Loucy (cell line): ENCODE results near the gene CEP295NL.

Source experiments
- H2AFZ ChIP-seq: fragments of 200-600 bp; sonication (generic); 2 replicates; pipeline ENCODE4 v1.6.0; 2016; ENCODE audit warnings: antibody characterized with exemption, mild to moderate bottlenecking, low read length, moderate library complexity
- H3F3A ChIP-seq: fragments of 200-600 bp; 2 replicates; pipeline ENCODE4 v1.6.0; 2016; ENCODE audit warnings: antibody characterized with exemption, low read depth, mild to moderate bottlenecking
- H3K27me3 ChIP-seq: fragments of 200-600 bp; sonication (generic); 2 replicates; pipeline ENCODE4 v1.6.1; 2014; ENCODE audit warnings: low read length, mild to moderate bottlenecking; ENCODE audit not compliant: insufficient read depth, poor library complexity, severe bottlenecking
- H3K36me3 ChIP-seq: fragments of 200-600 bp; sonication (generic); 2 replicates; pipeline ENCODE4 v1.6.1; 2016; ENCODE audit warnings: low read length; ENCODE audit not compliant: insufficient read depth
- H3K4me1 ChIP-seq: fragments of 200-600 bp; sonication (generic); 2 replicates; pipeline ENCODE4 v1.5.1; 2014; ENCODE audit warnings: low read length, mild to moderate bottlenecking; ENCODE audit not compliant: insufficient read depth, poor library complexity, severe bottlenecking
- H3K4me2 ChIP-seq: fragments of 200-600 bp; sonication (generic); 2 replicates; pipeline ENCODE4 v1.6.0; 2014; ENCODE audit warnings: antibody characterized with exemption, low read length, low read depth, mild to moderate bottlenecking; ENCODE audit not compliant: poor library complexity, severe bottlenecking
- H3K4me3 ChIP-seq: fragments of 200-600 bp; sonication (generic); 2 replicates; pipeline ENCODE4 v1.5.1; 2014; ENCODE audit warnings: low read length, mild to moderate bottlenecking, mixed read lengths; ENCODE audit not compliant: poor library complexity, severe bottlenecking
- H3K79me2 ChIP-seq: fragments of 200-600 bp; sonication (generic); 2 replicates; pipeline ENCODE4 v1.6.1; 2014; ENCODE audit warnings: low read length; ENCODE audit not compliant: insufficient read depth
- H3K9ac ChIP-seq: fragments of 200-600 bp; sonication (generic); 2 replicates; pipeline ENCODE4 v1.6.0; 2014; ENCODE audit warnings: mild to moderate bottlenecking, low read depth, low read length, moderate library complexity; ENCODE audit not compliant: poor library complexity, severe bottlenecking
- H3K9me2 ChIP-seq: fragments of 200-600 bp; sonication (generic); replicated peaks from 2 replicates; pipeline ENCODE4 v1.6.1; 2016; ENCODE audit warnings: low read depth, low read length, mixed read lengths
- H3K9me3 ChIP-seq: fragments of 200-600 bp; sonication (generic); 2 replicates; pipeline ENCODE4 v1.6.1; 2014; ENCODE audit warnings: mild to moderate bottlenecking, antibody characterized with exemption, low read length, low read depth; ENCODE audit not compliant: insufficient read depth
- H4K20me1 ChIP-seq: fragments of 200-600 bp; sonication (generic); 2 replicates; pipeline ENCODE4 v1.6.0; 2014; ENCODE audit warnings: antibody characterized with exemption, low read length, mild to moderate bottlenecking; ENCODE audit not compliant: insufficient read depth, poor library complexity, severe bottlenecking
- EZH2phosphoT487 ChIP-seq: fragments of 200-600 bp; IDR thresholded peaks from 2 replicates; pipeline ENCODE4 v1.6.1; 2018; ENCODE audit warnings: antibody characterized with exemption, mild to moderate bottlenecking, moderate library complexity, borderline replicate concordance
- TF ChIP-seq, protein P1 (sequence below): fragments of 200-600 bp; sonication (generic); conservative IDR thresholded peaks from 2 replicates; pipeline ENCODE4 v1.5.1; 2014; ENCODE audit warnings: mild to moderate bottlenecking, antibody characterized with exemption, low read length

Gene CEP295NL

DNA sequence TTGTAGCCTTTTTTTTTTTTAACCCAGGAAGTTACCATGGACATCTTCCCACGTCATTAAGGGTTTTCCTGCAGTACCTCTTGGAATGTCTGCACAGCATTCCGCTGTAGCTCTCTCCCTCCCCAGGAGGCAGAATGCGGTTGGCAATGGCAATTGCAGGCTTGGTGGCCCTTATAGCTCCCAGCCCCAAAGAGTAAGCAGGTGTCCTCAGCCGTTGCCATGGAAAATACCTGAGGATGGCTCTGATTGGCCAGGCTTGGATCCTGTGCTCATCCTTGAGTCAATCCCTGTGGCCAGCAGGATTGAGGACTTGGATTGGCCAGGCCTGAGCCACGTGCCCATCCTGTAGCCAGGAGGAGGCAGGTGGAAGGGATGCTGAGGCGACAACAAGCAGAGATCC is 37.7 kb upstream of the CEP295NL start:
- no peak for TF ChIP-seq EZH2phosphoT487
- Histone ChIP-seq H3K9me3 (no peaks in the 10 kb centered on the region), H3F3A (no peaks in the 10 kb centered on the region)

DNA sequence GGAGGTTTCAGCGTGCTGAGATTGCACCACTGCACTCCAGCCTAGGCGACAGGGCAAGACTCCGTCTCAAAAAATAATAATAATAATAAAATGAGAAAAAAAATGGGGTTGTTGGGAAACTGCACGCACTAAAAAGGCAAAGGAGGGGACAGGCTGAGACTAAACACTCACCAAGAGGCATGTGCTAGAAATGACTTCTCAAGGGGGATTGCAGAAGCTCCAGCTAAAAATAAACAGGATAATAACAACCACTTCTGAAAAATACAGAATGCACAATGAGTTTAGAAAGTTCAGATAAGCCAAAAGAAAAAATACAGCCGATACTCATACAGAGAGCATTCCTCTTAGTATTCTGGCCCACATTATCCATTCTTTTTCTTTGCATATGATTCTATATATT is 37.3 kb upstream of the CEP295NL start:
- no peak for TF ChIP-seq EZH2phosphoT487
- TF ChIP-seq, protein P1, sequence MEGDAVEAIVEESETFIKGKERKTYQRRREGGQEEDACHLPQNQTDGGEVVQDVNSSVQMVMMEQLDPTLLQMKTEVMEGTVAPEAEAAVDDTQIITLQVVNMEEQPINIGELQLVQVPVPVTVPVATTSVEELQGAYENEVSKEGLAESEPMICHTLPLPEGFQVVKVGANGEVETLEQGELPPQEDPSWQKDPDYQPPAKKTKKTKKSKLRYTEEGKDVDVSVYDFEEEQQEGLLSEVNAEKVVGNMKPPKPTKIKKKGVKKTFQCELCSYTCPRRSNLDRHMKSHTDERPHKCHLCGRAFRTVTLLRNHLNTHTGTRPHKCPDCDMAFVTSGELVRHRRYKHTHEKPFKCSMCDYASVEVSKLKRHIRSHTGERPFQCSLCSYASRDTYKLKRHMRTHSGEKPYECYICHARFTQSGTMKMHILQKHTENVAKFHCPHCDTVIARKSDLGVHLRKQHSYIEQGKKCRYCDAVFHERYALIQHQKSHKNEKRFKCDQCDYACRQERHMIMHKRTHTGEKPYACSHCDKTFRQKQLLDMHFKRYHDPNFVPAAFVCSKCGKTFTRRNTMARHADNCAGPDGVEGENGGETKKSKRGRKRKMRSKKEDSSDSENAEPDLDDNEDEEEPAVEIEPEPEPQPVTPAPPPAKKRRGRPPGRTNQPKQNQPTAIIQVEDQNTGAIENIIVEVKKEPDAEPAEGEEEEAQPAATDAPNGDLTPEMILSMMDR, result no peak
- no peak overlapping the region for H3K9ac ChIP-seq
- H2AFZ ChIP-seq, result no peak overlapping the region
- H3K9me3 ChIP-seq, result no peaks in the 10 kb centered on the region
- H3K4me1 ChIP-seq, result no peaks in the 10 kb centered on the region
- H3K4me3 ChIP-seq, result no peak overlapping the region
- no peak overlapping the region for H3K4me2 ChIP-seq
- H3K36me3 ChIP-seq, result no peaks in the 10 kb centered on the region
- no peaks in the 10 kb centered on the region for H4K20me1 ChIP-seq
- H3K9me2 ChIP-seq, result no peaks in the 10 kb centered on the region
- H3K27me3 ChIP-seq, result no peaks in the 10 kb centered on the region
- no peaks in the 10 kb centered on the region for H3F3A ChIP-seq
- H3K79me2 ChIP-seq, result no peaks in the 10 kb centered on the region

More for the DNA sequence above, 37.7 kb upstream of the CEP295NL start:
- no peaks in the 10 kb centered on the region for H4K20me1 ChIP-seq
- H3K9me2 ChIP-seq, result no peaks in the 10 kb centered on the region
- no peak overlapping the region for H3K4me2 ChIP-seq
- no peak overlapping the region for H3K9ac ChIP-seq
- no peaks in the 10 kb centered on the region for H3K27me3 ChIP-seq
- no peaks in the 10 kb centered on the region for H3K4me1 ChIP-seq
- no peak overlapping the region for H2AFZ ChIP-seq
- H3K36me3 ChIP-seq, result no peaks in the 10 kb centered on the region
- H3K4me3 ChIP-seq, result no peak overlapping the region
- no peaks in the 10 kb centered on the region for H3K79me2 ChIP-seq

DNA sequence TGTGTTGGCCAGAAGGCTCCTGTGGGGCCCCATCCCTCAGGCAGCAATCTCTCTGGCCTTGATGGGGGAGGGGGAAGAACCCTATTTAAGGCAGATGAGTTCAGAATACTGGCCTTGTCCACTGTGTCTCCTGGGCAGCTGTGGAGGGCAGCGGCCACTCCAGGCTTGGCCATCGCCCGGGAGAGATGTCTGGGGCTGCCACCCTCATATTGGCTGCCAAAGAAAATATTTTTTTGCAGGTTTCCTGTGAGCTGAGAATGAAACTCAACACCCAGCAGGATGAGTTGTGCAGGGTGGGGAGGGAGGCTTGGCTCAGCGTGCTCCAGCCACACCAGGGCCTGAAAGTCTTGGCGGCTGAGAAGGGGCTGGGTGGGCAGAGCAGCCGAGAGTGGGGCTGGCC is 36.6 kb upstream of the CEP295NL start:
- no peaks in the 10 kb centered on the region for H3K9me2 ChIP-seq

DNA sequence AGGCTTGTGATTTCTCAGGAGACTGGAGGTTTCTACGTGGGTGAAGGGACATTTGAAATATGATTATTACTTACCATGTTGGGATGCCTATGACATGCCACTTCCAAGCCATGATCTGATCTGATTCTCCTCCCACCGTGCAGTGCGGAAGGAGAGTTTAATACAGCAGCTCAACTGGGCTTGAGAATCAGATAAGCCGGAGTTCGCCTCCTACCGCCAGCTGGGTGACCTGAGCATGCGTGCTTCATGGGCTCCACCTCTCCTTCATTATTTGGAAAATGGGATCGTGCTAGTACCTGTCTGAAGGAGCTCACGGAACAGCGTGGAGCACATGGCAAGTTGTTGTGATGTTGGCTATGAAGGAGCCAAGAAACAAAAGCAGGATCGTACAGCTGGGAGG is 34.6 kb upstream of the CEP295NL start:
- Histone ChIP-seq H3K79me2 (no peaks in the 10 kb centered on the region), H4K20me1 (no peaks in the 10 kb centered on the region), H3K4me2 (no peak overlapping the region), H2AFZ (no peak overlapping the region), H3K4me3 (no peak overlapping the region), H3K36me3 (no peaks in the 10 kb centered on the region), H3K9ac (no peak overlapping the region), H3K27me3 (no peaks in the 10 kb centered on the region), H3K9me2 (no peaks in the 10 kb centered on the region), H3F3A (no peaks in the 10 kb centered on the region), H3K4me1 (no peaks in the 10 kb centered on the region), H3K9me3 (no peaks in the 10 kb centered on the region)
- TF ChIP-seq, protein P1, result no peak
- no peak for TF ChIP-seq EZH2phosphoT487

More for the DNA sequence above, 36.6 kb upstream of the CEP295NL start:
- Histone ChIP-seq H3F3A (no peaks in the 10 kb centered on the region), H2AFZ (no peak overlapping the region), H3K4me1 (no peaks in the 10 kb centered on the region), H3K27me3 (no peaks in the 10 kb centered on the region), H3K9ac (no peak overlapping the region), H3K9me3 (no peaks in the 10 kb centered on the region), H3K4me2 (no peak overlapping the region), H4K20me1 (no peaks in the 10 kb centered on the region), H3K36me3 (no peaks in the 10 kb centered on the region), H3K4me3 (no peak overlapping the region), H3K79me2 (no peaks in the 10 kb centered on the region)
- no peak for TF ChIP-seq EZH2phosphoT487
- TF ChIP-seq, protein P1, result no peak
